Measurements from ENCODE around the gene FARS2.
"Not testable (repeated sequence)": the region's sequence is repeated elsewhere in the genome, so short reads cannot be mapped to it uniquely, and the experiment has no call there.

FARS2 gene

DNA sequence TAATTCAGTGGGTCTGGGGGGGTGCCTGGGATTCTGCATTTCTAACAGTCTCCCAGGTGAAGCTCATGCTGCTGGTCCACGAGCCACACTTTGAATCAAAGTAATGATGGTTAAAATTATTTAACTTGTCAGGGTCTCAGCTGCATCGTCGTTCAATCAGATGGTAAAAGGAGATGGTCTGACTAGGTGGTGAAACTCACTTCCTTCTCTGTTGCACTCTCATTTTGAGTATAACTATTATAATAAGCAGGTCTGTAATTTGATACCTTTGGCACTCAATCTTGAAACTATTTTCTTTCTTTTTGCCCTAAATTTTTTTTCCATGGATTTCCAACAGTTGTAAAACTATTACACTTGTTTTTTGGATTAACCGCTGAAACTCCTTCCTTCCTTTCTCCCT lies 292.5 kb downstream of the FARS2 start:
- DNase-seq = no peak

DNA sequence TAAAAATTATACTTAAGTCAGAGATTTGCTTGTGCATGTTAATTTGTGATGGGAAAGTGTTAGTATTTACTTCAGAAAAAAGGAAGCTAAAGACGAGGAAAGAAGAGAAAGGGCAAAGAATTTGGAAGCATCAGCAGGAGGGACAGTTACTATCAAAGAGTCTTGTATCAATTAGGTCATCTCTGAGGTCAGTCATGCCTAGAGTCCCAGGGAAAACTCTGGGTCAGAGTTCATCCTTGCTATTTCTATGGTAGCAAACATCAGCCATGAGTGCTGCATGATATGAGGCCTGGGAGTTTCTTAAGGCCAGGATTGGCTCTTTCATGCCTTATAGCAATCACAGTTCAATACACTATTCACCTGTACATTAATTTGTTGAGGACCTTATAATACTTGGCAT lies 292.9 kb downstream of the FARS2 start:
- no peak for DNase-seq

DNA sequence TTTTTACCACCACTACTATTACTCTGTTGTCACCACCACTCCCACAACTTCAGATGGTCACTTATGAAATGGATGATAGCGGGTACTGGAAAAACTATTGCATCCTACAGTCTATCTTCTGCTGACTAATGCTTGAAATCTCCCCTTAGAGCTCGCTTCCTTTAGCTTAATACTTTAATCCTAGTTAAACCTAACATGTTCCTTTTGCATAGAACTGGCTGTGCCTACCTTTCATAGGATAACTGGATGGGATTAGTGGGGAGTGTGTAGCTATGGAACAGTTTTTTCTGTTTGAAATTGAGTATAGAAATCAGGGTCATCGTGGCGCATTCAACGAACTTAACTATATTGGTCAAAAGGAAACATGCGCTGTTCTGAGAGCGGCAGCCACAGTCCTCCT lies 294.7 kb downstream of the FARS2 start:
- DNase-seq = no peak

DNA sequence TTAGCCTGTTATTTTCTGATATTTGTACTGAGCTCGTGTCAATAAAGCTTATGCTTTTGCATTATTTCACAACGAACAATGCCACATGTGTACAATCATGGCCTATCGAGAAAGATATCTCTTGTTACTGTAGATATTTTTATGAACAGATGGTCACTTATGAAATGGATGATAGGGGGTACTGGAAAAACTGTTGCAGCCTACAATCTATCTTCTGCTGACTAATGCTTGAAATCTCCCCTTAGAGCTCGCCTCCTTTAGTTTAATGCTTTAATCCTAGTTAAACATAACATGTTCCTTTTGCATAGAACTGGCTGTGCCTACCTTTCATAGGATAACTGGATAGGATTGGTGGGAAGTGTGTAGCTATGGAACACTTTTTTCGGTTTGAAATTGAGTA lies 296.2 kb downstream of the FARS2 start:
- DNase-seq = no peak

DNA sequence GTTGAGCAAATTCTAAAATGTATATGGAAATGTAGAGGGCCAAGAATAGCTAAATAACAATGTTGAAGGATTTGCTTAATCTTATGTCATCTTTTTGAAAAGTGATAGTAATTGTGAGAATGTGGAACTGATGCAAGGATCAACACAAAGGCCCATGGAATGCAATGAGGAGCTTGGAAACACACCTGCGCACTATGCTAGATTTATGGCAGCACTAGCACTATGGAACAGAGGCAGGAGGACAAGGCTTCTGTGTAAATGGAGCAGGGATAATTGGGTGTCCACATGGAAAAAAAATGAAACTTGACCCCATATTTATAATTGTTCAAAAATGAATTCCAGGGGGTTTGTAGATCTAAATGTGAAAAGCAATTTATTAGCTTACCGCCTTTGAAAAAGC lies 298.3 kb downstream of the FARS2 start:
- DNase-seq = no peak

DNA sequence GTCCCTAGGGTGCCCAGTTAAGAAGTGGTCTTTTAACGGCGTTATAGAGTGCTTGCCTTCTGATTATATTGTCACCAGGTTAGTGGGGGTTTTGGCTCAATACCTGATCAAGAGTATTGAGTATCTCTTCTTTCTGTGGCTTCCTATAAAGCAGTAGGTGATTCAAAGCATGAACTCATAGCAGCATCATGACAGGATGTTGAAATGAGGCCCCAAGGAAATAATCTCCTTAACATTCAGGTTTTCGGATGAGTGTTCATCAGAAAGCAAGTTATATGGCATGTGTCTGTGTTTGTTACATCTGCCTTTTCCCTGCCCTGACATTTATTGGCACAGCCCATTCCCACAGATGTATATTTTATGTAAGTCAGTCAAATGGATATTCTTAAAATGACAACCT lies 301.0 kb downstream of the FARS2 start:
- DNase-seq = no peak

DNA sequence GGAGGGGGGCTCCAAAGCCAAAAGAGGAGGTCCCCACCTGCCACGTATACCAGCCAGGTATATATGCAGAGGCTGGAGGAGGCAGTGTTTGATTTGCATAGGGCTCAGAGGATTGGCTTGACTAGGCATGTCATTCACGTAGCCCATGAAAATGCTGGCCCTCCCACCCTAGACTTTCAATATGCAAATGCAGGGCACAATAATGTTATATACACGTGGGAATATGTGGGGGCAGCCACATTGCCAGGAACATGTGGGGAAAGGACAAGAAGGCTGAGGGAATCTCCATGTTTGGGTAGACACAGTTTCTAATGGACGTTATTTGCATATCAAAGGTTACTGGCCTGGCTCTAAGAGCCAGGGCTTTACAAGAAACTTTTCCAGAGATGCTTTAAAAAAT lies 301.8 kb downstream of the FARS2 start:
- DNase-seq = no peak

DNA sequence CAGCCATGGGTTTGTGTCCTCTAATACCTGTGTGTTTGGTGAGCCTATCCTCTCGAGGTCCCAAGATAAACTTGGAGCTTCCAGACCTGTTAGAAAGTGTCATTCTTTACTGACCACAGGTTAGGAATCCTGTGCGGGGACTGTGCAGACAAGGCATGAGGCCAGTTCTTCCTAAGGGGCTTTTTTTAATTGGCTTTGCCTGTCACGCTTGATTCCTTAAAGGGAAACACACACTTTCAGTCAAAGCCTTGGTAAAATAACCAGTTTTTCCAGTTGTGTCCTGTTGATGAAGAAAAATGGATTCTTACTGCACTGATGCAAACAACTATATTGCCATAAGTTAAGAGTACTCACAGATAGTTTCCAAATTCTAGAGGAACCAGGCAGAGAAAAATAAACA lies 303.4 kb downstream of the FARS2 start:
- DNase-seq = not testable (repeated sequence)

DNA sequence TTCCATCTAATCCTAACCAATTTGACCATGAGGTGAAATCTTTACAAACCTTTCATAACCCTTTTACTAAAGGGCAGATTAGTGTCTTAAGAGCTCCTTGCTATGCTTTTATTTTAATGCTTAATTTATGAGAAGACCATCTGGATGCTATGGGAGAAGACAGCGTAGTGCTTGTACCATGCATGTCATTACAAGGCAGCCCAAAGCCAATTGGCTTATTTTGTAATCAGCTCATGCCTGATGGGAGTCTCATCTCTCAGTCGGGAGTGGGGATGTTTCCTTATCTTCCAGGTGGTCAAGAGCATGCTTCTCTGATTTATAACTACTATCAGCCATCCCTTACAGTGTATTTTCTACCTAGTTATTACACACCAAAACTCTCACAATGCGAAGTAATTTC lies 304.7 kb downstream of the FARS2 start:
- DNase-seq = no peak

DNA sequence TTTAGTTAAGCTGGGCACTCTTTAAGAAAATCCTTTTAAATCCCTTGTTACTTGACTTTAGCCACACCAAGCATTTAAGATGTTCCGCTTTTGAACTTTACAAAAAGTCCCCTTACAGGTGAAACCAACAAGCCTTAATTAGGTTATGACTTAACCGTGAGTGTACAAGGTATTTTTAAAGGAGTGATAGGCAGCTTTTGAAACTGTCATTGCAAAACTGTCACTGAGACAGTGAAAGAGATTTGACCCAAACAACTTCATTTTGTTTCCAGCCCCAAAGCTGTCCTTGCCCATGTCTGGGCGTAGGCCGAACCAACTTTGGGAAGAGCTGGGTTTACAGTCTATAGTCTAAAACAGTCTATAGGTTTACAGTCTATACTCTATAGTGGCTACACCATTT lies 305.4 kb downstream of the FARS2 start:
- DNase-seq = no peak

DNA sequence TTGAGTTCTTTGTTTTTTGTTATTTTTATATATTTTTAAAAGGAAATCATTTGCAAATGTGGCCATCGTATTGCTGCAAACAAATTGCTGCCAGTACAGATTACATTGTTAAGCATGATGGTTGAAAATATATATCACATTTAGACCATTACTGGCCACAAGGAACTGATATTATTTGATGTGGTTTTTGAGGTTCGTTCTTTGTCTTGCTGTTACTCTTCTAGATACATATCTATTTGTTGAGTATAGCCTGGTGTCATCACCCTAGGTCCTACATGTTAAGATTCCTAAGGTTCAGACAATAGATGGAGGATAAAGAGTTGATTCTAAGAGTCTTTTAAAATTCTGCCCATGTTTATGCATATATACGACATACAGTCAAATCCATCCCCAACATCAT lies 306.0 kb downstream of the FARS2 start:
- DNase-seq = no peak

DNA sequence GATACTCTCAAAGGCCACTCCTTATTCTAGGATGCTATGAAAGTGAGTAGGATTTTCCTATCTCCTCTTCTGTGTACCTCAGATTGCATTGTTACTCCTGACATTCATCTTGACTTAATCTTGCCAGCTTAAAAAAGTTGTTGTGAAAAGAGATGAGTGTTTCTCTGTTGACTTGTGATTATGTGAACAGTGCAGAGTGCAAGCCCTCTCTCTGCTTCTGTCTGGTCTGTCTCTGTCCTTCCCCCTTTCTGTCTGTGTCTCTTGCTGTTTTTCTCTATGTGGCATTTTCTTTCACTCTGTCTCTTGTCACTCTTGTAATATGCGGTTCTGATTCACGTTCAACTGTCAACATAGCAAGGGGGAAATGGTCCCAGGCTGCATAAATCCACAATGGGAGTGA lies 306.6 kb downstream of the FARS2 start:
- no peak for DNase-seq

DNA sequence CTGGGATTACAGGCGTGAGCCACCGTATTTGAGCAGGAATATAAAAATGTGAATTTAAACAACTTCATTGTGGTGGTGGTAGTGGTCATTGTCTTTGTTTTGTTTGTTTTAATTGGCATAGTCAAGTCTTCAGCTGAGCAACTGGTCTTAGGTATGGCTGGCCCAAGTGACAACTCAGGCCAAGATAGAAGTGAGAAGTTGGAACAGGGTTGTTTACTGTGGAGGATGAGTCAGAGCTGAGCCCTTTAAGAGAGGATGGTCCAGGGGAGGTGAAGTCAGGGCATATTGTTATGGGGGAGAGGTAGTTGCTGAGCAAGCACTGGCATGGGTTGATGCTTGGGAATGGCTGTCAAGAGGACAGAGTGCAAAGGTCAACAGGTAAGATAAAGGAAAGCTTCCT lies 308.2 kb downstream of the FARS2 start:
- DNase-seq = no peak

DNA sequence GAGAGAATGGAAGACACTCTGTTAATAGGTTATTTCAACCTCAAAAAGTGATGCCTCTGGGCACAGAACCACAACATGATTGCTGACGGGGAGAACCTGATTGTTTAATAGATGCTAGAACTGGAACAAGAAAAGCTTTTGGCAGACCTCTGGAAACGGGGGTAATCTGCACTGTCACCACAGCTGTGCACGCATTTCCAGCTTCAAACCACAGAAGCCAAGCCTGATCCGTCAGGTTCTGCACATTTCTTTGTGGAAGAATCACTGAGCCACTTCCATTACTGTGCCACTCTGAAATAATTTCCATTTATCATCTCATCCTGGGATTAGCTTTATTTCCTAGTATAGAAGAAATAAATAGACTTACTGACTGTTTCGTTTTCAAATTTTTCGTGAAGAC lies 309.3 kb downstream of the FARS2 start:
- DNase-seq = no peak

DNA sequence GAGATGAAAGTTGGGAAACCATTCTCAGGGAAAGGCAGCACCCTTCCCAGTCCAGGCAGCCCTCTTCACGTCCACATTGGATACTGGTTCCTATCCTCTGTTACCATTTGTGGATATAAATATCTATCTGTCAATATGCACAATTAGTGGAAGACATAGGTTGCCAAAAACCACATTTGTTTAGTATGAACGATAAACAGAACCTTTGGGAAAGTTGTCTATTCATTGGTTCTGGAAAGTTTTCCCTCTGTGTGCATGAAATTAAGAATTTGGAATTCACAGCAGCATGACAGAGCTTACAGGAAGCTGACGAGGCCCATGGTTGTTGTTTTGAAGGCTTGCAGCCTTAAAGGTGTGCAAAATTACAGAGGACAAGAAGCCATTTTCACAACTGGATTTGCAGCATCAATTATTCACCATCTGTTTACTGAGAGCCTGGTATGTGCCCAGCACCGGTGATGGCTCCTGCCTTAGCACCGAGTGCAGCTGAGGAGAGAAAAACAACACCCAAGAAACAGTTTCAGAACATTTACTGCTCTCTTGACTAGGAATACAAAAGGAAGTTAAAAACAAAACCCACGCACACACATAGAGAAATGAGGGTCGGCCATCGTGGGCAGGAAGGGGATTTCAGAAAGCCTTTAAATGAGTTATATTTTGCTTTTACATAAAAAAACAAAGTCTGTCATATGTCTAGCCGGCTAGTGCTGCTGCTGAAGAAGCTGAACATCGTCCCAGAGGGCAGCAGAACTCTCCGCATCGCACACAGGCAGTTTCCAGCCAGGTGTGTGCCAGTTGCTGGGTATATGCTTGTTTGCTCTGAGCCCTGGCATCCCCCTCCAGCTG lies 319.6 kb downstream of the FARS2 start:
- DNase-seq = no peak

DNA sequence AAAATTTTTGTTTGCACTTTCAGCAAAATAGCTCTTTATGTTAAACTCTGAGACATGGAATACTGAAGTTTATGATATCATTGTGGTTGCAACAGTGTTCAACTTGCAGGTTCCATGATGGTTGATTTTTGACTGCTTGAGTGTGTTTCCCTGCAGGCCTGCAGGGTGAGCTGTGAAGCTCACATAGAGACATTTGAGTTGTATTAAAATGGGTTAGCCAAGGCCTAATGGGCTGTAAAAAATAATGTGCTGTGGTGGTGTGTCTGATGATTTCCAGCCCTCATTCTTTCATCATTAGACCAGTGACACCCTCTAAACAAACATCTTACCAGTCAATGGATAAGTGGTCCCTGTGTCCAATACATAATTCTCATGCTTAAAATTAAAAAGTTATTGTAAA lies 321.4 kb downstream of the FARS2 start:
- DNase-seq = no peak

DNA sequence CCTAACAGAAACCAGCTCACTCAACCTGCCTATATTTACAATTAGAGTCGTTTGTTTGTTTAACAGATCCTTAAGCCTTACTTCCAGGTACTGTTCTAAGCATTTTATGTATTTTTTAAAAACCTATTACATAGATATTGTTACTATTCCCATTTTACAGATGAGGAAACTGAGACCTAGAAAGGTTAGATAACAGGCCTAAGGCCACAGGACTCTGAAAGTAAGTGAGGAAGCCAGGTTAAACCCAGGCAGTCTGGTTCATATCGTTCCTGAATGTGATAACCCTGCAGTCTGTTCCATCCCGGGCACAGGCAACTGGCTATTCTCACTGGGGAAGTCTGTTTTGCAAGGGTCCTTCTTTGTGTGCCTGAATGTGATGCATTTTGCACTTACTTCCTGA lies 322.2 kb downstream of the FARS2 start:
- DNase-seq = no peak

DNA sequence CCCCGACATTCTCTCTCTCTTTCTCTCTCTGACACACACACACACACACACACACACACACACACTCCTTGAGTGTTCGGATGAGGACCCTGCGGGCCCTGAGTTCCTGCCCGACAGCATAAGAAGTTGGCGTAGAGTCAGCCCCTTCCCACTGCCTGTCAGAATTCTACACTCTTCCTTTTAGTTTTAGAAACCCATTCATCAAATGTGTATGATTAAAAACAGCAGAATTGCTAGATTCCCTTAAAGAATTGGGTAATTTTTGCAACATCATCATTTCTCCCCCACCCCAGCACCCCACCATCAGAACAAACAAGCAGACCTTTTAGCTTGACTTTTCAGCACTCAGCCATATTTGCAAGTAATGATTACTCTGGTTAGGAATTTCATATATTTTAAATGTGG lies 322.8 kb downstream of the FARS2 start:
- no peak for DNase-seq

DNA sequence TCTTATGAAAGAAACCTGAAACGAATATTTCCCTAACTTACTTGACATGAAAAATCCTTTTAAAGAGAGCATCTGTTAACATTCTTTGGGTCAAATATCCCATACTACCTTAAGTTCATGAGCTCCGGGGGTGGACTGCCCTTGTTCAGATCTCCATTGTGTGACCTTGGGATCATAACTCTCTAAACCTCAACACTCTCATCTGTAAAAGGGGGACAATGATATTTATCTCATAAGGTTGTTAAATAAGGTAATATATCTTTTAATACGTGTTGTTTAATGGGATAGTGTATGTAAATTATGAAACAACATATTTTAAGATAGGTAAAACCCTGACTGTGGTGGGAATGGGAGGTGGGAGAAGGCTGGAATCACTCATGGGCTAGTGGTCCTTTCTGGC lies 326.3 kb downstream of the FARS2 start:
- DNase-seq = no peak

DNA sequence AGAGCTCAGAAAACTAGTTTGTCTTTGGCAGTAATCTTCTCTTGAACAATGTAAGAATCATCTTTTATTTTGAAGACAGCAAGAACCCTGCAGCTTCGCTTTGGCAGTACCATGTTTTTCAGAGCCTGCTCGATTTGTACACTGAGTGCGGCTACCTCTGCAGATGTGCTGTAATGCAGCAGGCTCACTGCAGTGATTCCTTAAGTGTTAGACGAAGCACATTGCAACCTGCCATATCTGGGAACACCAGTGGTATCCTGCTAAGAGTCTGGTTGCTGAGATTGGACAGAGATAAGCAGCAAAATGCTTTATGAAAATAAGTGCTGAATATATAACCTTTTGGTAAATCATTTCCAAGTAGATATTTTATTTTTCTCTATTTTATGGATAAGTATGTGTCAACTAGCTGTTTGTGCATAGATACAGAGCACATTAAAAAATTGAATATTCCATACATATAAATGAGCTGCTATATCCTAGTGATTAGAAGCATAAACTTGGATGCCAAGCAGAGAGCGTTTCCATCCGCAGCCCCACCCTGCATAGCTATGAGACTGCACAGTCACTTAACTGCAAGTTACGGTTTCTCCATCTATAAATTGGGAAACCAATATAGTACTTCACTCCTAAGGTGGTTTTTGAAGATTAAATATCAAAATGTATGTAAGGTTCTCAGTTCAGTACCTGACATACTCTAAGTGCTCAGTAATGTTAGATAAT lies 328.3 kb downstream of the FARS2 start:
- no peak for DNase-seq

DNA sequence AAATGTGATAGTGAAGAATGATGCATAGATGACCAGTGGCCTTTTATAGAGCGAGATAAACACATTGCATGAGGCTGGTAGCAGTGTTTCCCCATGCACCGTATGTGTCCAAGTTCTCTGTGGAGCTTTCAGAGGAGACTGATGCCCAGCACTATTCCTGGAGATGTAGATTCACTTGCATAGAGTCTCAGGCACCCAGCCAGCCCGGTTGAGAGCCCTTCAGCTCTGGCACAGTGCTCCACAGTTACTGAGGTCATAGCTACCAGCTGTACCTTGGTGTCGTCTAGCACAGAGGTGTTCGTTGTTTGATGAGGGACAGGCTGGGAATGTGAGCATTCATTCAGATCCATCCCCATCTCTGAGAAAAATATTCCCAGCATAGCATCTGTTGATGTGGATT lies 328.9 kb downstream of the FARS2 start:
- no peak for DNase-seq

DNA sequence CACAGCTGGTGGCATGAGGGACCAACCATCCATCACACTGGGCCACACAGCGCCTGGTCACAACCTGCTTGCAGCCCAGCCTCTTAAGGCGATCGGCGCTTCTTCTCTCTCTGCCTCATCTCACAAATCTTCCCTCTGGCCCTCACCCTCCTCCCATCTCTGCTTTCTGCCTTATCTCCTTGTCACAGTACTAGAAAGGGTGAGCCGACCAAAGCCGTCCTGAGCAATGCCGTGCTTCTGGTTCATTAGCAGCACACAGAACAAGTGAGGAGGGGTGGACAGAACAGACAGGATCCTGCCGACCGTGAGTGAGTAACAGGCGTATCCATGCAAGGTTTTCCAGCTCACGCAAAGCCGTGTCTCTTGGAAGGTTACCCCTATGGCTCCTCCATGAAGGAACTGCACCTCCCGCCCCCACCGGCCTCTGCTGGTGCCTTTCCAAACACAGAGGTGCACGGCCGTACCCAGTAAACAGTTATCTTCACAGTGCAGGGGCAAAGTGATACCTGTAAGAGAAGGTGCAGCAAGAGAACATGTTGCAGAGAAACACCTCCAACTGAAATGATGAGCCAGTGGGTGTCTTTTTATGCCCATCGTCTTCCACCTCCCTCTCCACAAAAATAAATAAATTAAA lies 331.7 kb downstream of the FARS2 start:
- DNase-seq = no peak

DNA sequence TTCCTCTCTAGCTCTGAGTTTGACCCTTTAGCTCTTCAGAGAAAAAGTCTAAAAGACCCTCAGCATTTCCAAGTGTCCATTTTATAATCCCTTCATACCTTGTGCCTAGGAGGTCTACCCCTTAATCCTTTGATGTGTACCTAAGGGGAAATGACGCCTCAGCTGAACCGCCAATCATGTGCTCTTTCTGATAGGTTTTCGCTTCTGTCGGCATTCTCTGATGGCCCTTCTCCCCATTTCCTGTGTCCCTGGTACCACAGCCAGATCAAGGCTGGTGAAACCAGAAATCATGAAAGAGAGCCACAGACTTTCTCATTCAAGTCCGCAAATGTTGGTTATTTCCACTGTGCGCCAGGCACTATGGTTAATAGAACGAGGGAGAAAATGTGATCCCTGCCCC lies 333.9 kb downstream of the FARS2 start:
- DNase-seq = no peak

DNA sequence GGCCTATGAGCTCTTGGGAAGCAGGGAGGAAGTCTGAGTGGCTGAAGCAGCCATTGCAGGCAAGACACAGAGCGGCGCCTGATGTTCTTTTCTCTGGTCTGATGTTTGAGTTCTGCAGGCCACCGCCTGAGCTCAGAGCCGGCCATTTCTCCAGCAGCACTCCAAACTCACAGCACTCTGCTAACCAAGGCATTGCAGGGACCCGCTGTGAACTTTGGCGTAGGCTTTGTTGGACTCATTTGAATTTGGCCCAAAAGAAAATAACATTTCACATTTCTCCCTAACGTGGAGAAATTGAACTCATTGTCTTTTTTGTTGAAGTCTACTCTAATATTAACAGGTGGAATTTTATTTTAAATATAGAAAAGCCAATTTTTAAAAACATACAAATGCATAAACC lies 336.1 kb downstream of the FARS2 start:
- no peak for DNase-seq
